GM19193 (cell line): Measurements from ENCODE around the gene FOXR1.
A peak's percentile ranks its signal among the peaks of the same experiment; 100 is the strongest.

Source experiments
- POLR2A ChIP-seq: IDR thresholded peaks from 4 replicates; pipeline ENCODE4 v1.6.1; 2011; ENCODE audit not compliant: insufficient read depth, insufficient read length; ENCODE audit errors: extremely low read depth

Gene FOXR1

GRCh38 chr11:119028346-119029068, 56.9 kb downstream of the FOXR1 start:
- no peak for TF ChIP-seq POLR2A

- no peak for TF ChIP-seq POLR2A
These were observed 57.4 kb downstream of the FOXR1 start for GRCh38 chr11:119029069-119029339.

- TF ChIP-seq POLR2A, result no peak
These were observed 57.9 kb downstream of the FOXR1 start for GRCh38 chr11:119029340-119030028.

- no peak for TF ChIP-seq POLR2A
These were observed 58.4 kb downstream of the FOXR1 start for GRCh38 chr11:119030029-119030328.

- TF ChIP-seq POLR2A, result peak; percentile 58
These were observed 58.9 kb downstream of the FOXR1 start, which contains the start of gene SLC37A4 for GRCh38 chr11:119030329-119031047. Gene SLC37A4, minus strand, starts transcription at chr11:119030877.
